OCI-M2 (cell line): ENCODE results near the gene CCL8.

Experiments used
- DNase-seq: peaks from one replicate; lab custom pipeline; 2025; ENCODE audit not compliant: unreplicated experiment; lab: John Stamatoyannopoulos, UW

CCL8 gene

DNA sequence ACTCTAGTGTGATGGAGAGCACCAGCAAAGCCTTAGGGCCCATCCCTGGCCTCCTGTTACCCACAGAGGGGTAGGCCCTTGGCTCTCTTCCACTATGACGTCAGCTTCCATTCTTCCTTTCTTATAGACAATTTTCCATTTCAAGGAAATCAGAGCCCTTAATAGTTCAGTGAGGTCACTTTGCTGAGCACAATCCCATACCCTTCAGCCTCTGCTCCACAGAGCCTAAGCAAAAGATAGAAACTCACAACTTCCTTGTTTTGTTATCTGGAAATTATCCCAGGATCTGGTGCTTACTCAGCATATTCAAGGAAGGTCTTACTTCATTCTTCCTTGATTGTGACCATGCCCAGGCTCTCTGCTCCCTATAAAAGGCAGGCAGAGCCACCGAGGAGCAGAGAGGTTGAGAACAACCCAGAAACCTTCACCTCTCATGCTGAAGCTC is at the start of gene CCL8:
CCL8 (plus strand) TSS at position 397 of the 445 bp plus-strand sequence. CDS start 67 bp downstream, outside the sequence.
- DNase-seq = no peak

DNA sequence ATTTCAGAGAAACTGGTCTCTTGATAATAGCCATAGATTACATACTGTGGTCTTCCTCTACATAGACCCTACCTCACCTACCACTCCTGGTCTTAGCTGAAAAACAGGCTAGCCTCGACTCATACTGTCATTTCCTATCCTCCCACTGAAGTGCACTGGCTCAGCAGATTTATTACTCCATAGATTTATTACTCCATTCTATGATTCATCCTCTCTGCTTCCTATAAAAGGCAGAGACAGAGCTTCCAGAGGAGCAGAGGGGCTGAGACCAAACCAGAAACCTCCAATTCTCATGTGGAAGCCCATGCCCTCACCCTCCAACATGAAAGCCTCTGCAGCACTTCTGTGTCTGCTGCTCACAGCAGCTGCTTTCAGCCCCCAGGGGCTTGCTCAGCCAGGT is 49.3 kb upstream of the CCL8 start, which contains the start of gene CCL7:
CCL7 (plus strand) TSS at position 253 of the 400 bp plus-strand sequence; CDS start at position 323, 70 bp downstream.
- no peak for DNase-seq

DNA sequence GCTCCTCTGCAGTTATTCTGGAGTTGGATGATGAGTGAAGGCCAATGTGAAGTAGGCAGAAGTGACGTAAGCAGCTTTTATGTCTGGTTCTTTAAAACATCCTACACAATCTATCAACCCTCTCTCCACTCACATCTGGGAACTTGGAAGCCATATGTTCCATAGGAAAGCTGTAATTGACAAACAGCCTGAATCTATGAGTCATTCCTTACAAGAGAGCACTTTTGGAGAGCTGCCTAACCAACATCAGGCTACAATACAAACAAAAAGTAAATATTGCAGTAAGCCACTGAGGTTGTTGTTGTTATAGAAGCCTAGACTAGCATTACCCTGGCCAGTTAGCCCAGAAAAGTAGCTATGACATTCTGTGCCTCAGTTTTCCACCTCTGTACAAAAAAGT is 43.4 kb upstream of the CCL8 start:
- no peak for DNase-seq

DNA sequence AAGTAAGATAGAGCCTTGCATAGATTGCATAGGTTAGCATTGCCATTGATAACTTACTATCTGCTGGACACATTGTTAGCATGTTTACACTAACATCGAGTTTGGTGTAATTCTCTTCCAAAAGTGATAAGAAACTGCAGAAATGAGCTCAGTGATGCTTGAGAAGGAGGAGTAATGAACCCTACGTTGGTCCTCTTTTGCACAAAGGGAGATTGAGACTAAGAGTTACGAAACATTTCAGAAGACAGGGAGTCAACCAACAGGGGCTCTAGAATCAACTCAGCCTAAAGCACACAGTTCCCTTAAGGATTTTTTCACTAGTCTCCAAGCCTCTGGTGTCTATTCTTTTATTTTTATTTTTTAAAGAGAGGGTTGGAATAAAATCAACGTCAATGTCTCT is 42.4 kb upstream of the CCL8 start:
- no peak for DNase-seq

DNA sequence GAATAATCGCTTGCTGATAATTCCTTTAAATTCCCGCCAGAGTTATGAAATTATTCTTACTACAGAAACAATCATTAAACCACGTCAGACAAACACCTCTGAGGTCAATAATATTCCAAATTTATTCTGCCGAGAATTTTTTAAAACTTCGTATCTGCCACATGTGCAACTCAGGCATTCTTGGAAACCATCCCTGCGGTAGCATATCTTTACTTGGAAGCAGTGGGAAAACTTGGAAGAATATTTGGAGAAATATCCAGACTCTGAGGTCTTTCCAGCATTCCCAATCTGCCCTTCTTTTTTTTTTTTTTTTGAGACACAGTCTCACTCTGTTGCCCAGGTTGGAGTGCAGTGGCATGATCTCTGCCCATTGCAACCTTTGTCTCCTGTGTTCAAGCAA is 35.7 kb upstream of the CCL8 start:
- DNase-seq = no peak

DNA sequence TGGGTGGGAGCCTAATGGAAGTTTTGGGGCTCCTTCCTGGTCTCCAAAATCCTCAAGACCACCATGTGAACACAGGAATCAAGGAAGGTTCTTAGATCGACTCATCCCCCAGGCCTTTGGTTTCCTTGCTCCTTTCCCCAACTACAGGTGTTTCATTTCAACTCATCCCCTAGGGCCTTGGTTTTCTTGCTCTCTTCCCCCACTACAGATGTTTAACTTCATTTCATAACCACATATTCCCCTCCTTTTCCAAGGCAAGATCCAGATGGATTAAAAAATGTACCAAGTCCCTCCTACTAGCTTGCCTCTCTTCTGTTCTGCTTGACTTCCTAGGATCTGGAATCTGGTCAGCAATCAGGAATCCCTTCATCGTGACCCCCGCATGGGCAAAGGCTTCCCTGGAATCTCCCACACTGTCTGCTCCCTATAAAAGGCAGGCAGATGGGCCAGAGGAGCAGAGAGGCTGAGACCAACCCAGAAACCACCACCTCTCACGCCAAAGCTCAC is 33.9 kb upstream of the CCL8 start, which contains the start of gene CCL11:
CCL11 (plus strand) TSS at position 457 of the 507 bp plus-strand sequence. CDS start 67 bp downstream, outside the sequence.
- DNase-seq = no peak

DNA sequence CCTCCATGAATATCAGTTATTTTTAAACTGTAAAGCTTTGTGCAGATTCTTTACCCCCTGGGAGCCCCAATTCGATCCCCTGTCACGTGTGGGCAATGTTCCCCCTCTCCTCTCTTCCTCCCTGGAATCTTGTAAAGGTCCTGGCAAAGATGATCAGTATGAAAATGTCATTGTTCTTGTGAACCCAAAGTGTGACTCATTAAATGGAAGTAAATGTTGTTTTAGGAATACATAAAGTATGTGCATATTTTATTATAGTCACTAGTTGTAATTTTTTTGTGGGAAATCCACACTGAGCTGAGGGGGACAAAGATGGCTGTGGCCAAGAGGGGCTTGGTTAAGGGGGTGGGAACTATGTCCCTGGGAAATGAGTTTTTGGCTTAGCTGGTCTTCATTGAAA is 31.4 kb upstream of the CCL8 start:
- DNase-seq = no peak

DNA sequence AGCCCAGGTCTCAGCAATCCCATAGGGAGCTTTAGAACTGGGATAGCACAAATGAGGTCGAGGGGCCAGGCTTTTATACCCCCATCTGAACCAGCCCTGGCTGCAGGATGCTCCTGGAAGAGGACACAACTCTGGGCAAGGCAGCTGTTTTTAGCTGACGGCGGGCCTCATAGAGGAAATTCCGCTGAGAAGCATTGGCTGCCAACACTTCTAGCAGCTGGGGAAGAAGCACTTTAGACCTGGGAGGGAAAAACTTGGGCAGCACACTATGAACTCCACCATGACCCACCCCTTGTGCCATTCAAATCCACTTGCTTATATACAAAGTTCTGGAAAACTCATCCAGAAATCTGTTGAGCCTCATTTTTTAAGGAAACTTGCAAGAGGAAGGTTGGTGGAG is 28.6 kb upstream of the CCL8 start:
- no peak for DNase-seq

DNA sequence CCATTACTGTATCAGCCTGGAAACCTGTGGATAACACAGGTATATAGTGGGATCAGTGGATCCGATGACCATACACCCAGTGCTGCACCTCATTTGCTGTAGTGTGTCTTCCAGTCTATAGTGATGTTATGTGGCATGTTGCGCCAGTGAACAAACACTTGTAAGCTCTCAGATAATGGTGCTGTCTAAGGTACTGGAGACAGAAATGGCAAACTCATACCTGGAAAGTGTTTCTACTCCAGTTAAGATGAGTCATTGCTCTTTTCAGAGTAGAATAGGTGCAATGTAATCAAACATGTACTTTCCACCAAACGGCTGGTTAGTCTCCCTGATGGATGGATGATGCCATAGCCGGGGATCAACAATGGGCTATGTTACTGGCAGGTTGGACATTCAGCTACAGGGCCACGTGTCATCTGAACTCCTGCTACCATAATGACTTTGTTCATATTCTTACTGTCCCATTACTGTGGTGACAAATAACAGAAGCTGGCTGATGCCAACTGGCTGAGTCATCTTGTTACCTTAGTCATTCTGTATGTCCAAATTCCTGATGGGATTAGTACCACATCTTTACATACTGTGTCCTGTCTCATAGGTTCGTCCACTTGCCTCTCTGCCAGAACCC is 27.4 kb upstream of the CCL8 start:
- no peak for DNase-seq

DNA sequence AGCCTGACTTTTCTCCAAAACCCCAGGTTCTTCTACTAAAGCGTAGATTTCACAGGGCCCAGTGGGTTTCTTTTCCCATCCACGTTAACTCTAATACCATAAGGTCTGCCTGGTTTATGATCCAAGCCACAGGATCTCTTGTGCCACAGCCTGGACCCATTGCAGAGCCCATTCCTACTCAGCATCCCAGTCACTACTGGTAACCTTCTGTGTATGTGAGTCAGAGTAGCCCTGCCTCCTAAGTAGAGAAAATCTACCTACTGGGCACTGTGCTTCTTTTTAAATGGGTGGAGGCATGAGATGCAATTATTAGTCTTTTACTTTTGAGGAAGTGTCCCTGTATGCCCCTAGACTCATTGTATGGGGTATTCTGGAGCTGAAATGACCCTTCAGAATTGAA is 20.2 kb upstream of the CCL8 start:
- DNase-seq = no peak

DNA sequence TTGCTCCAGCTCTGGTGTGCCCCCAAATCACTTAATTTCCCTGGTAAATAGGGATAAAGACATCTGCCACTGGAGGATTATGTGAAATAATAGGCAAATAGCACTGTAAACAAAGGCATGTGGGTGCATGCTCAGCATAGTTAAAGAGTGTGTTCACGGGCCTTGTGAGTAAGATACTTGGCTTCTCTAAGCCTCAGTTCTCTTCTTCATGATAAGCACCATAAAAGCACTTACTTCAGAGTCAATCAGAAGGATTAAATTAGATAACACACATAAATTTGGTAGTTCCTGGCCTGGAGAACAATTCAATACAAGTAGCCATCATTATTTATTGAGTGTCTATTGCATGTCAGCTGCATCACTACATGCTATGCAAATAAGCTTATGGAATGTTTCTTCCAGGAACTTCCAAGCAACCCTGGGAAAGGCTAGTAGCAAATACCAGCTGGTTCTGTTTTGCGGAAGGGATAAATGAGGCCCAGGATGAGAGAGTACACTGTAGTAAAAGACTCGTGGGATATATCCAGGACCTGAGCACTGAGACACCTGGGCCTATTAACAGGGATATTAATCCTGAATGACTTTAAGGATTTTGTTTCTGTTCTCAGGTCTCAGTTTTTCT is 19.2 kb upstream of the CCL8 start:
- DNase-seq = no peak

DNA sequence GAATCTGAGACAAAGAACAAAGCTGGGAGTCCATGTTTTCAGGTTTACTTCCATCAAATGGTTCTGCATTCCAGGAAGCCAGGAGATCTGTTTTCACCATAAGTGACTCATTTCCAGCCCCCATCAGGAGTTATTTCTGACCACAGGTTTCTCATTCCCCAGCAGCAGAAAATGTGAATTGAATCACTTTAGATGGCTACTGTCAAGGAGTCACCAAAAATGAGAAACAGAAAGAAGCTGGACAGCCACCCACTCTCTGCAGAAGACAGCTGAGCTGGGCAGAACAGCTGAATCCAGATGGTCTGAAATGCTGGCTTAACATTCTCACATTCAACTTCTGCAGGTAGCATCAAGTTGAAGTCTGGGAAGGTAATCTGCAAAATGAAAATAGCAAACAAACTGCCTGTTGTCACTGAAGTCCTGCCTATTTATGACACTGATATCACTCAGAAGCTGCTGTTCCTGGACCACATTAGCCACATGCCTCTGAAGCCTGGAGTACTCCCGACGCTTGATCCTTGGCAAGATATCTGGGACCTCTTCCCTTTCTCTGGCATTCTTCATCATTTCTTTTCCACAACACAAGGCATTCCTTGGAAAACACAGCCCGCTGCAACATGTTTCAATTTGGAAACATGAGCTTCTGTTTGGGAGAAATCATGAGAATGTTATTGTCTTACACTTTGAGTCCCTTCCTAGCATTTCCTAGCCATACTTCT is 18.4 kb upstream of the CCL8 start:
- no peak for DNase-seq

DNA sequence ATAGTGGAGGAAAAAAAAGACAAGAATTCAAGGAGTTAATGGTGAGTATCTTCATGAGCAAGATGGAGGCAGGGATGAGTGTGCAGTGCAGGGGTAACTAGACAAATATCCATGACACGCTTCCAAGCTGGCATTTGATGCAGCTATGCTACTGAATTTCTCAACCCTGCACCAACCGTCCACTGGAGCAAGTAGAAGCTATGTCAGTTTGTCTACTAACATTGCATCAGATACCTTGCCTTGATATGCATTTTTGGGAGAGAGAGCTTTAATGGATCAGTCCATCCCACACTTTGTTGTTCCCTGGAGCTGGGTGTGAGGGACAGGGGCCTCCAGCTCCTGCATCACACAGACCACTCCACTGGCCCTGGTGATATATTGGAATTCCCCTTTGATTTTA is 17.2 kb upstream of the CCL8 start:
- no peak for DNase-seq

DNA sequence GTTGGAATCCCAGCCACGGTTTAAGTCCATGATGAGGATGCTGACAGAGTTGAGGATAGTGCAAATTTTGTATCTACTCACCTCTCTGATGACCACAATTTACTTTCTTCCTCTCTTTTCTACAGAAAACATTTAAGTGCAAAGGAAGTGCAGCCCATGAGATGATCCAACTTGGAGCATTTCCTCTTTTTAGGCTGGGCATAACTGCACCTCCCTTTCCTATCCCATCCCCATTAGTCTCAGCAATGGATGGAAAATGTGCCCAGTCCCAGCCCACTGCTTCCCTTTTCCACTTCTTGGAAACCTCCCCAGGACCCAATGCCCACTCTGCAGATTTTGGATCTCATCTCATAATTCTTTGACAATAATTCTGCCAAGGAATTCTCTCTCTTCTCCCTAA is 16.6 kb upstream of the CCL8 start:
- no peak for DNase-seq

DNA sequence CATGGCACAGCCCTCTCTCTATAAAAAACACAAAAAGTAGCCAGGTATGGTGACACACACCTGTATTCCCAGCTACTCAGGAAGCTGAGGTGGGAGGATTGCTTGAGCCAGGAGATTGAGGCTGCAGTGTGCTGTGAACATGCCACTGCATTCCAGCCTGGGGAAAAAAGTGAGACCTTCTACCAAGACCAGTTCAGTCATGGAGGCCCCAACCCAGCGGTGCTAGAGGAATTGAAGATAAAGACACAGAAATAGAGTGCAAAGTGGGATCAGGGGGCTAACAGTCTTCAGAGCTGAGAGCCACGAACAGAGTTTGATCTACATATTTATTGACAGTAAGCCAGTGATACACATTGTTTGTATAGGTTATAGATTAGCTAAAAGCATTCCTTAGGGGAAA is 15.6 kb upstream of the CCL8 start:
- no peak for DNase-seq

DNA sequence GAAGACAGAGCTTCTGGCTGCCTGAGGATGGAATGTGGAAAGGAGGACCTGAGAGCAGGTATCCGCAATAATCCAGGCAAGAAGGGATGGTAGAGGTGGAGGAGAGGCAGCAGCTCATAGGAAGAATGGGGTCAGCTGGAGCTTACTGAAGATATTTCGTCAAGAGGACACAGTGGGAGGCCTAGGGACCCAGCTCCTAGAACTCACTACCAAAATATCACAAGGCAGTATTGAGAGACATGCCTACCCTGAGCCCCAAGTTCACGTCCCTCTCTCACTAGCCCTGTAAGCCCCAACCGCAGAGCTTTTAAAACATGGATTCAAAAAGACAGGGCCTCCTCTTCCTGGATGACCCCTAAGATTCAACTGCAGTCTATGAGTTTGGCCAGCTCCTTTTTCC is 14.2 kb upstream of the CCL8 start:
- DNase-seq = no peak

DNA sequence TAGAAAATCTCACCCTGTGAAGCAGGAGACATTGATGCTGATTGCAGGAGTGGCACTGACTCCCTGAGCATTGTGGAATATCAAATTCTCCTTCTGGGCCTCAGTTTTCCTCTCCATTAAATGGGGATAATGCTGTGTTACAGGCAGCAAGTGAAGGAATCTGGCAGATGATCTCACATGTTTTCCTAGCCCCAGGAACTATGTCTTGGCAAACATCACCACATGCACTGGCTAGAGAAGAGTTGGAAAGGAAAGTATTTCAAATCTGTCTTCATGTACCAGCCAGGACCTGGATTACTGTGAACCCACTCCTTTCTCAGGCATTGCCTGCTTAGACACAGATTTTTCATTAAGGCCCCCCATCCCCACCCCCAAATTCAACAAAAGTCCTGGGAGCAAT is 13.6 kb upstream of the CCL8 start:
- DNase-seq = no peak

DNA sequence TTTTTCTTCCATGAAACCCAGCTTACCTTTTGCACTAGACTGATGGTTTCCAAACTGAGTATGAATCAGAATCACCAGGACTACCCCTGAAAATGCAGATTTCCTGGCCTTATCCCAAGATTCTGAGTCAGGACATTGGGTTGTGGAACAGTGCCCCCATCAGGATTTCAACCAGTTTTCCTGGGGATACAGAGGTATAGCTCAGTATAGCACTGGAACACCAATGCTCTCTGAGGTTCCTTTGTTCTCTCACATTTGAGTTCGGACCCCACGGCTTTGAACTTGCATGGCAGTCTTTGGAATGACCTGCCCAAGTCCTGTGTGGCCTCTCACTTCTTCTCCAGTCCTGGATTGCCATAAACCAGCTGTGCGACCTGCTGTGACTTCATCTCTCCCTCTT is 12.8 kb upstream of the CCL8 start:
- no peak for DNase-seq

DNA sequence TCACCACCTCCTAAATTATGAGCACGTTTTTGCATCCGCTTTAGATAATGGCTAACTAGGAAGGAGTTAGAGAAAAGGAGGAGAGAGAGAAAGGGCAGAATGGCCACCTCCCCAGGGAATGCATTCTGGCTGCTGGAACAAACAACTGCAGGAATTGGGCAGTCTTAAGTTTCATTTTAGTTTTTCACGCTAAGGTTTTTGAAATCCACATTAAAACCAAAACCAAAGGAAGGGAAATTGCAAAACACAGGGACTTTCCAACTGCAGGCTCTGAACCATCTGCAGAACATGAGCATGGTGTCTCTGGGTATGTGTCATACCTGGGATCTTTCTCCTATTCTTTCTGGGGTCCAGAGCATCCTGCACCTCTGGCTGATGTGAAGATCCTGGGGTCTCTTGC is 12.1 kb upstream of the CCL8 start:
- no peak for DNase-seq

DNA sequence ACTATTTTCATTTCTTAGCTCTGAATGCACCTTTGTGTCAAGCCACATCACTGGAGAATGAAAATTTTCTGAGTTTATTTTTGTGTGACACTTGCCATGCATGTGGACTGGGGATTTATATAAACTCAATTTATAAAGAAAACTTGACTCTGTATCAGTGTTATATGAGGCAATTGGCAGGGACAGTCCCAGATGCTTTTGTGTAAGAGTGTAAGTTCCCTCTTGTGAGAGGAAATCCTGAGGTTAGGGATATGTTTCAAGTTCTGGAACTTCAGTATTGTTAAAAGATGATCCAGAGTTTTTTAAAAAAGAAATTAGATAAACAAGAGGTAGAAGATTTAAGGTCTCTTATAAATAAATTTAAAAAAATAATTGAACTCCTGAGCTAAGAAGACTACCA is 10.9 kb upstream of the CCL8 start:
- DNase-seq = no peak

DNA sequence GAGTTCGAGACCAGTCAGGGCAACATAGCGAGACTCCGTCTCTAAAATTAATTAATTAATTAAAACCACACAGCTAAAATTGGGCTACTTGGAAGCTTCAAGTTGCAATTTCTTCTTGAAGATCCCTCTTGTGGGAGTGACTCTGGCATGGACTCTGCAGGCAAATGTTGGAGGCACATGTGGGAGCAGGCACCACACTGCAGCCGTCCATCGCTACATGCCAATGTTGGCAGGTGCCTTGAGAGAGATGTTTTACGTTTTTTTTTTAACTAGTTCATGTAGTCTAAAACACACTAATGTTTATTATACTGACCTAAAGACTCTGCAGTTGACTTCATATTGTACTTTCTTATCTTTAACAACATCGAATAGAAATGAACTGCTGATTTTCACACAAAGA is 7.9 kb upstream of the CCL8 start:
- DNase-seq = no peak

DNA sequence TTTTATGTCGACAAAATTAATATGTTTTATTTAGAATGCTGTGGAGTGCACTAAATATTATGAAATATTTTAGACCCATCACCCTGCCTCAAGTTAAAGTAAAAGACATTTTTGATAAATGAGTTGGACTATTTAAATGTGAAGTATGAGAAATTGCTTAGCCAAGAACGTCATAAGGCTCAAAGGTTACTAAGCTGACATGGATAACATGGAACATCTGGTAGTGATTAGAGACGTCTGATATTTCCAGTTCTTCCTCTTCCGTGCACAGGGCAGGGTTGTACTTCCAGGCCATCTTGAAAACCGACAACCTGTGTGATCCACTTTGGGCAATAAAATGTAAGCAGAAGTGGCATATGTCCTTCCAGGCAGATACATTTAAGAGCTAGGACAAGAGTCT is 7.2 kb upstream of the CCL8 start:
- no peak for DNase-seq
